CD4-positive, alpha-beta memory T cell (primary cell): ENCODE results near the gene CXCL1. TPM values are rescaled to one million over a fixed set of nuclear protein-coding genes. Genes with fewer than 3 reads are reported as not detected.

Source experiments
- CTCF ChIA-PET: fragments of 350-600 bp; sonication (Branson Sonifier 250); formaldehyde crosslinking; loops from one replicate; lab custom pipeline; 2021; ENCODE audit warnings: inconsistent platforms; ENCODE audit not compliant: partially characterized antibody; lab: Charles Lee
- POLR2A ChIA-PET: fragments of 350-600 bp; sonication (Branson Sonifier 250); formaldehyde crosslinking; loops from one replicate; lab custom pipeline; 2021; ENCODE audit not compliant: partially characterized antibody; lab: Charles Lee
- DNase-seq, 5 donors: peaks; one replicate each; pipeline versions ENCODE4 v3.0.0 to v3.0.0-alpha.2; 2020 to 2022; ENCODE audit warnings: mixed read lengths in 1 of 5
- H3K27ac ChIP-seq: one replicate; pipeline ENCODE4 v1.7.0; 2013; ENCODE audit warnings: low read depth, low read length
- H3K27me3 ChIP-seq: 2 replicates; pipeline ENCODE4 v1.7.0; 2013; ENCODE audit warnings: mild to moderate bottlenecking, low read length, moderate library complexity; ENCODE audit not compliant: insufficient read depth
- H3K36me3 ChIP-seq: 2 replicates; pipeline ENCODE4 v1.7.0; 2013; ENCODE audit warnings: mild to moderate bottlenecking, low read length, moderate library complexity; ENCODE audit not compliant: insufficient read depth
- H3K4me1 ChIP-seq: 2 replicates; pipeline ENCODE4 v1.7.0; 2013; ENCODE audit warnings: mild to moderate bottlenecking, low read length, moderate library complexity; ENCODE audit not compliant: insufficient read depth
- H3K4me3 ChIP-seq, 2 donors: one replicate each; pipeline ENCODE4 v1.7.0; 2013; ENCODE audit warnings: low read length in 2 of 2, mild to moderate bottlenecking in 1 of 2
- H3K9me3 ChIP-seq, 2 donors: one replicate each; pipeline ENCODE4 v1.7.0; 2013; ENCODE audit warnings: low read length in 2 of 2, control low read depth in 1 of 2; ENCODE audit not compliant: control insufficient read depth in 1 of 2
- H3K27ac Mint-ChIP-seq, 7 donors: one replicate each; pipeline ENCODE4 v1.8.0; 2020 to 2021; ENCODE audit warnings: mixed read lengths in 7 of 7, mild to moderate bottlenecking in 6 of 7, inconsistent platforms in 3 of 7, moderate library complexity in 3 of 7
- H3K27me3 Mint-ChIP-seq, 2 donors: one replicate each; pipeline ENCODE4 v1.8.0; 2020 to 2021; ENCODE audit warnings: mixed read lengths in 2 of 2
- H3K36me3 Mint-ChIP-seq, 2 donors: one replicate each; pipeline ENCODE4 v1.8.0; 2020 to 2021; ENCODE audit warnings: mixed read lengths in 2 of 2, inconsistent platforms in 1 of 2, mild to moderate bottlenecking in 1 of 2
- H3K4me1 Mint-ChIP-seq, 4 donors: one replicate each; pipeline ENCODE4 v1.8.0; 2020 to 2021; ENCODE audit warnings: mixed read lengths in 4 of 4, mild to moderate bottlenecking in 1 of 4
- H3K4me3 Mint-ChIP-seq, 8 donors: one replicate each; pipeline ENCODE4 v1.8.0; 2020 to 2021; ENCODE audit warnings: mixed read lengths in 8 of 8, mild to moderate bottlenecking in 7 of 8, moderate library complexity in 6 of 8, inconsistent platforms in 3 of 8
- H3K9me3 Mint-ChIP-seq, 8 donors: one replicate each; pipeline ENCODE4 v1.8.0; 2020 to 2021; ENCODE audit warnings: mixed read lengths in 8 of 8, mild to moderate bottlenecking in 5 of 8, inconsistent platforms in 3 of 8, moderate library complexity in 1 of 8
- intact Hi-C: fragments of 100-400 bp; cut with micrococcal nuclease; formaldehyde crosslinking; loops from one replicate; pipeline ENCODE4 v1.15.1; 2023
- polyA plus RNA-seq, 2 donors: library from polyadenylated mRNA; unstranded; fragments of 300-500 nt; fragmentation: Illumina TruSeq; gene quantifications; one replicate each; pipeline ENCODE4 v1.2.3, GENCODE V29; 2021
- total RNA-seq, 2 experiments: library from RNA; stranded (reverse); gene quantifications; one replicate each; pipeline ENCODE4 v1.2.3, GENCODE V29; 2021

Gene CXCL1
- total RNA-seq (not detected), polyA plus RNA-seq (not detected)

DNA sequence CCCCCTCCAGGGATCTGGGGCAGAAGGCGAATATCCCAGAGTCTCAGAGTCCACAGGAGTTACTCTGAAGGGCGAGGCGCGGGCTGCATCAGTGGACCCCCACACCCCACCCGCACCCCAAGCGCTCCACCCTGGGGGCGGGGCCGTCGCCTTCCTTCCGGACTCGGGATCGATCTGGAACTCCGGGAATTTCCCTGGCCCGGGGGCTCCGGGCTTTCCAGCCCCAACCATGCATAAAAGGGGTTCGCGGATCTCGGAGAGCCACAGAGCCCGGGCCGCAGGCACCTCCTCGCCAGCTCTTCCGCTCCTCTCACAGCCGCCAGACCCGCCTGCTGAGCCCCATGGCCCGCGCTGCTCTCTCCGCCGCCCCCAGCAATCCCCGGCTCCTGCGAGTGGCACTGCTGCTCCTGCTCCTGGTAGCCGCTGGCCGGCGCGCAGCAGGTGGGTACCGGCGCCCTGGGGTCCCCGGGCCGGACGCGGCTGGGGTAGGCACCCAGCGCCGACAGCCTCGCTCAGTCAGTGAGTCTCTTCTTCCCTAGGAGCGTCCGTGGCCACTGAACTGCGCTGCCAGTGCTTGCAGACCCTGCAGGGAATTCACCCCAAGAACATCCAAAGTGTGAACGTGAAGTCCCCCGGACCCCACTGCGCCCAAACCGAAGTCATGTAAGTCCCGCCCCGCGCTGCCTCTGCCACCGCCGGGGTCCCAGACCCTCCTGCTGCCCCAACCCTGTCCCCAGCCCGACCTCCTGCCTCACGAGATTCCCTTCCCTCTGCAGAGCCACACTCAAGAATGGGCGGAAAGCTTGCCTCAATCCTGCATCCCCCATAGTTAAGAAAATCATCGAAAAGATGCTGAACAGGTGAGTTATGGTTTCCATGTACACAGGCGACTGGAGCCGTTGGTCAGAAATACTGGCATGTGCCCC, at the start of gene CXCL1:
Gene CXCL1 (plus strand): TSS at position 264 of the 926 bp plus-strand sequence. CDS start 78 bp downstream, at position 342.
- no peak within 1 kb of the TSS for H3K4me3 Mint-ChIP-seq
- no peaks in the 10 kb centered on the region for H3K9me3 ChIP-seq
- H3K27me3 ChIP-seq: no peaks in the 10 kb centered on the region
- H3K4me3 ChIP-seq: no peak within 1 kb of the TSS
- peaks cover 0 to 5% (median 0%) of the 10 kb centered on the region in 8 donors for H3K9me3 Mint-ChIP-seq
- H3K4me1 Mint-ChIP-seq: no peaks in the 10 kb centered on the region
- no peak within 1 kb of the TSS for H3K27ac ChIP-seq
- no peak within 1 kb of the TSS for H3K27ac Mint-ChIP-seq
- intact Hi-C loops: no loop called here
- H3K4me1 ChIP-seq: no peaks in the 10 kb centered on the region
- CTCF ChIA-PET: no interaction called here
- no peak for DNase-seq
- peaks cover 6 to 10% of the 10 kb centered on the region in 2 donors for H3K27me3 Mint-ChIP-seq
- H3K36me3 Mint-ChIP-seq: no peaks in the 10 kb centered on the region
- POLR2A ChIA-PET: no interaction called here
- no peaks in the 10 kb centered on the region for H3K36me3 ChIP-seq

DNA sequence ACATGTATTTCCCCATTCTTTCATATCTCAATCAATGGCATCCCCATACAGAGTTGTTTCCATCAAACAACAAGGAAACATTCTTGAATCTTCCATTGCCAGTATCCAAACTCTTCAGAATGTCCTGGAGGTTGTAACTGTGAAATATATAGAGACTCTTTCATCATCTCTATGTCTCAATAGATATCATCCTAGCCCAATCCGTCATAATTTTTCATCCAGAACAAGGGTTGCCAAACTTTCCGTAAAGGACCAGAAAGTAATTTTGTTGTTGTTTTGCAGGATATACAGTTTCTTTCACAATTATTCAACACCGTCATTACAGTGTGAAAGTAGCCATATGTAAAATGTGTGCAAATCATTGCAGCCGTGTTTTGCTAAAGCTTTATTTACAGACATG, 47.9 kb upstream of the CXCL1 start:
- intact Hi-C loops: no loop called here
- H3K4me3 Mint-ChIP-seq: no peak overlapping the region
- ChIA-PET CTCF (interaction anchor here (0.7 kb wide), 1 partner anchor 26 kb away, joined by 3 read pairs; no protein-coding TSS in a partner anchor), POLR2A (no interaction called here)
- H3K36me3 Mint-ChIP-seq: no peaks in the 10 kb centered on the region
- no peaks in the 10 kb centered on the region for H3K4me1 Mint-ChIP-seq
- no peak for DNase-seq
- Histone ChIP-seq H3K4me1 (no peaks in the 10 kb centered on the region), H3K36me3 (no peaks in the 10 kb centered on the region), H3K4me3 (no peak overlapping the region), H3K27me3 (no peaks in the 10 kb centered on the region), H3K27ac (no peak overlapping the region), H3K9me3 (no peaks in the 10 kb centered on the region)
- H3K27me3 Mint-ChIP-seq: no peaks in the 10 kb centered on the region
- H3K27ac Mint-ChIP-seq: no peak overlapping the region
- H3K9me3 Mint-ChIP-seq: peaks cover 0 to 6% (median 2%) of the 10 kb centered on the region in 8 donors

DNA sequence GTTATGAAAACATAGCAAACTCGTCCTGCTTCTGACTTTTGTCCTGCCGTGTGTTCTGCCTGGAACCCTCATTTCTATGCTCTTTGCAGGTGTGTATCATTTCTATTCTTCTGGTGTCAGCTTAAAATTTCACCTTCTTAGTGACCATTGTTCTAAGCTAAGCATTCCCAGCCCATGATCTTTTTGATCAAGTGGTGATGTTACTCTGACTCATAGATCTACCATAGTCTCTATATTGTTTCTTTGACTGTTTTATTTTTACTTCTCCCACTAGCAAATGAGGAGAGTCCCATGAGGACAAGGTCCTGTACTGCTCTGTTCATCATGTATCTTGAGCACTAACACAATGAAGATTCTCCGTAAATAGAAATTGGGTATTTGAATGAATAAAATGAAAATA, 46.8 kb upstream of the CXCL1 start:
- Mint-ChIP-seq H3K27me3 (no peaks in the 10 kb centered on the region), H3K36me3 (no peaks in the 10 kb centered on the region), H3K27ac (no peak overlapping the region), H3K4me3 (no peak overlapping the region), H3K4me1 (no peaks in the 10 kb centered on the region), H3K9me3 (peaks cover 0 to 11% (median 2%) of the 10 kb centered on the region in 8 donors)
- ChIA-PET CTCF (no interaction called here), POLR2A (no interaction called here)
- Histone ChIP-seq H3K36me3 (no peaks in the 10 kb centered on the region), H3K4me1 (no peaks in the 10 kb centered on the region), H3K27ac (no peak overlapping the region), H3K4me3 (no peak overlapping the region), H3K9me3 (no peaks in the 10 kb centered on the region), H3K27me3 (no peaks in the 10 kb centered on the region)
- intact Hi-C loops: no loop called here
- DNase-seq: no peak

DNA sequence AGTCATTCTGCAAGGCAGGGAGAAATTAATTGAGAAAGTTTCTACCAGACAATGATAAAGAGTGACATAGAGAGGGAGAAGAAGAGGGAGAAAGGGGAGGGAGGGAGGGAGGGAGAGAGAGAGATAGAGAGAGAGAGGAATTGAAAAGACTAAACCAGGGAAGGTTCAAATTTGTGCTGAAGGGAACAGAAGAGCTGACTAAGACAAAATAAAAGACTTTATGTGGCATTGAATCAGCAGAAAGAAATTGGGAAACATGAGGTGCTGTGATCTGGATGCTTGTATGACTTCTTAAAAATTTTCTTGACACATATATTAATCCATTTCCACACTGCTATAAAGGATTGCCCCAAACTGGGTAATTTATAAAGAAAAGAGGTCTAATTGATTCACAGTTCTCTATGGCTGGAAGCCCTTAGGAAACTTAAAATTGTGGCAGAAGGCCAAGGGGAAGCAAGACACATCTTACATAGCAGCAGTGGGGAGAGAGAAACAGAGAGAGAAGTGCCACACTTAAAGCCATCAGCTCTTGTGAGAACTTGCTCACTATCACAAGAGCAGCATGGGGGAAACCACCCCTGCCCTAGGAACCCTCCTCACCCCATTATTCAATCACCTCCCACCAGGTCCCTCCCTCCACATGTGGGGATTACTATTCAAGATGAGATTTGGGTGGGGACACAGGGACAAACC, 46.2 kb upstream of the CXCL1 start:
- intact Hi-C loops: no loop called here
- no peak overlapping the region for H3K4me3 ChIP-seq
- no peaks in the 10 kb centered on the region for H3K4me1 ChIP-seq
- Mint-ChIP-seq H3K4me1 (no peaks in the 10 kb centered on the region), H3K9me3 (peaks cover 0 to 11% (median 3%) of the 10 kb centered on the region in 8 donors), H3K4me3 (no peak overlapping the region), H3K27ac (no peak overlapping the region), H3K36me3 (no peaks in the 10 kb centered on the region), H3K27me3 (no peaks in the 10 kb centered on the region)
- no peak overlapping the region for H3K27ac ChIP-seq
- no peak for DNase-seq
- CTCF ChIA-PET: no interaction called here
- no peaks in the 10 kb centered on the region for H3K36me3 ChIP-seq
- POLR2A ChIA-PET: no interaction called here
- H3K27me3 ChIP-seq: no peaks in the 10 kb centered on the region
- H3K9me3 ChIP-seq: no peaks in the 10 kb centered on the region

DNA sequence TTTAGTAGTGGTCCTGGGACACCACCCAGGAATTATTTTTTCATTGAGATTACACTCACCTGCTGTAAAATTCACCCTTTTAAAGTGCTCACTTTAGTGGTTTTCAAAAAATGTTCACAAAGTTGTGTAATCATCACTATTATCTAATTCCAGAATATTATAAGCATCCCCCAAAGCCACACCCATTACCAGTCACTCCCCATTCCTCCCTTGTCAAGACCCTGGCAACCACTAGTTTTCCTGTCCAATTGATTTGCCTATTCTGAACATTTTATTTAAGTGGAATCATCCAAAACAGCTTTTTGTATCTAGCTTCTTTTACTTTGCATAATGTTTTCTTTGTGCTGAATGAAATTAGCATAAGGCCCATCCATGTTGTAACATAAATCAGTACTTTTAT, 45.4 kb upstream of the CXCL1 start:
- Mint-ChIP-seq H3K4me1 (no peaks in the 10 kb centered on the region), H3K27ac (no peak overlapping the region), H3K9me3 (peaks cover 0 to 11% (median 3%) of the 10 kb centered on the region in 8 donors), H3K36me3 (no peaks in the 10 kb centered on the region), H3K4me3 (no peak overlapping the region), H3K27me3 (no peaks in the 10 kb centered on the region)
- no peaks in the 10 kb centered on the region for H3K27me3 ChIP-seq
- H3K36me3 ChIP-seq: no peaks in the 10 kb centered on the region
- no peak overlapping the region for H3K4me3 ChIP-seq
- ChIA-PET CTCF (no interaction called here), POLR2A (no interaction called here)
- H3K9me3 ChIP-seq: no peaks in the 10 kb centered on the region
- H3K4me1 ChIP-seq: no peaks in the 10 kb centered on the region
- DNase-seq: no peak
- no peak overlapping the region for H3K27ac ChIP-seq
- intact Hi-C loops: no loop called here

DNA sequence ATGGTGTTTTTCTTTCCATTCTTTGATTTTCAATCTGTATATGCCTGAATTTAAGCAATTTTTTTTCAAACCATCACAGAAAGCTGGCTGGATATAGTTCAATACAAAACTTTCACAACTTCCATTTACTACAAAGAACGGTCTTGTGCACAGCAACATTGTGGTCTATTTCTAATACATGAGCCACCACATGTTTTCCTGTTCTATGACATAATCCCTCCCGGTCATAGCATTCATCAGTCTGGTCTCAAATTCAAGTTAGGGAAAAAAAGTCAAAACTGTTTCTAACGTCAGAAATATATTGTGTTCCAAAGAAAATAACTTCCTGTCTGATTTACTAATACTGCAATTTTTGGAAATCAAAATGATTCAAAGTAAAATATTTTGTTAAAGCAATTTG, 40.2 kb upstream of the CXCL1 start:
- H3K9me3 Mint-ChIP-seq: peaks cover 0 to 14% (median 2%) of the 10 kb centered on the region in 8 donors
- no peak for DNase-seq
- Histone ChIP-seq H3K27me3 (no peaks in the 10 kb centered on the region), H3K4me3 (no peak overlapping the region), H3K4me1 (no peaks in the 10 kb centered on the region), H3K9me3 (no peaks in the 10 kb centered on the region), H3K27ac (no peak overlapping the region), H3K36me3 (no peaks in the 10 kb centered on the region)
- no peaks in the 10 kb centered on the region for H3K27me3 Mint-ChIP-seq
- no peak overlapping the region for H3K27ac Mint-ChIP-seq
- H3K4me1 Mint-ChIP-seq: no peaks in the 10 kb centered on the region
- intact Hi-C loops: no loop called here
- CTCF ChIA-PET: no interaction called here
- POLR2A ChIA-PET: no interaction called here
- H3K36me3 Mint-ChIP-seq: no peaks in the 10 kb centered on the region
- H3K4me3 Mint-ChIP-seq: no peak overlapping the region

DNA sequence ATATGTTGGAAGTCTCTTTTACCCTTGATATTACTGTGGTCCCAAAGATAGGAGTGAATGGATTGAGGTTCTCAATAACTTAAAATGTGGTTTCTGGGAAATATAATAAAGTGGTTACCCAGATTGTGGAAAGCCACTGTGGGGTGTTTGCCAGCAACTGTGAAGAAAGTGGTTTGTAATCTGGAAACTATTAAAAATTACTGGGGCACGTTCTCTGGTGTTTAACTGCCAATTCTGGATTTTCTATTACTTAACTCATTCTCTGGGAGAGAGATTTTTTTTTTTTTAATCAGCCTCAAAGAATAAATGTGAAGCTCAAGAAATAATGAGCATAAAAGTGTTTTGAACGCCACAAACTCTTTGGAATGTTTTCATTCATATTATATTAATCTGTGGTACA, 37.6 kb upstream of the CXCL1 start:
- no peaks in the 10 kb centered on the region for H3K27me3 ChIP-seq
- intact Hi-C loops: no loop called here
- no peak for DNase-seq
- Mint-ChIP-seq H3K27ac (no peak overlapping the region), H3K4me3 (no peak overlapping the region), H3K36me3 (no peaks in the 10 kb centered on the region), H3K9me3 (peaks cover 0 to 10% (median 2%) of the 10 kb centered on the region in 8 donors), H3K4me1 (no peaks in the 10 kb centered on the region), H3K27me3 (no peaks in the 10 kb centered on the region)
- H3K4me3 ChIP-seq: no peak overlapping the region
- ChIA-PET POLR2A (no interaction called here), CTCF (no interaction called here)
- H3K4me1 ChIP-seq: no peaks in the 10 kb centered on the region
- H3K27ac ChIP-seq: no peak overlapping the region
- no peaks in the 10 kb centered on the region for H3K9me3 ChIP-seq
- H3K36me3 ChIP-seq: no peaks in the 10 kb centered on the region
